Immature natural killer cell (primary cell): ENCODE data around the gene SPTBN1. TPM values are rescaled to one million over a fixed set of nuclear protein-coding genes. Genes with fewer than 3 reads are reported as not detected.
A peak's percentile ranks its signal among the peaks of the same experiment; 100 is the strongest.

ENCODE experiments used
- DNase-seq, 3 donors: peaks; one replicate each; pipeline ENCODE4 v3.0.0; 2022; ENCODE audit warnings: mixed read lengths in 1 of 3
- H3K27ac Mint-ChIP-seq, 6 donors: one replicate each; pipeline ENCODE4 v1.8.0; 2020; ENCODE audit warnings: mixed read lengths in 6 of 6, mild to moderate bottlenecking in 5 of 6, inconsistent platforms in 4 of 6, moderate library complexity in 3 of 6
- H3K27me3 Mint-ChIP-seq, 3 donors: one replicate each; pipeline ENCODE4 v1.8.0; 2020 to 2021; ENCODE audit warnings: low read depth in 3 of 3, mild to moderate bottlenecking in 3 of 3, mixed read lengths in 3 of 3, moderate library complexity in 3 of 3, inconsistent platforms in 1 of 3
- H3K36me3 Mint-ChIP-seq, 3 donors: one replicate each; pipeline ENCODE4 v1.8.0; 2020; ENCODE audit warnings: mixed read lengths in 3 of 3, inconsistent platforms in 2 of 3, mild to moderate bottlenecking in 2 of 3
- H3K4me1 Mint-ChIP-seq, 2 donors: one replicate each; pipeline ENCODE4 v1.8.0; 2020; ENCODE audit warnings: inconsistent platforms in 2 of 2, mild to moderate bottlenecking in 2 of 2, mixed read lengths in 2 of 2, moderate library complexity in 1 of 2
- H3K4me3 Mint-ChIP-seq, 5 donors: one replicate each; pipeline ENCODE4 v1.8.0; 2020; ENCODE audit warnings: mild to moderate bottlenecking in 5 of 5, mixed read lengths in 5 of 5, inconsistent platforms in 3 of 5, moderate library complexity in 3 of 5
- H3K9me3 Mint-ChIP-seq, 6 donors: one replicate each; pipeline ENCODE4 v1.8.0; 2020; ENCODE audit warnings: mild to moderate bottlenecking in 6 of 6, mixed read lengths in 6 of 6, inconsistent platforms in 4 of 6, moderate library complexity in 3 of 6
- polyA plus RNA-seq, 3 donors: library from polyadenylated mRNA; unstranded; fragments of 300-500 nt; fragmentation: Illumina TruSeq; gene quantifications; one replicate each; pipeline ENCODE4 v1.2.3, GENCODE V29; 2021

Gene SPTBN1
- polyA plus RNA-seq, 3 donors from 2014 or later: 0.41 to 57.5 (median 7.7) TPM

DNA sequence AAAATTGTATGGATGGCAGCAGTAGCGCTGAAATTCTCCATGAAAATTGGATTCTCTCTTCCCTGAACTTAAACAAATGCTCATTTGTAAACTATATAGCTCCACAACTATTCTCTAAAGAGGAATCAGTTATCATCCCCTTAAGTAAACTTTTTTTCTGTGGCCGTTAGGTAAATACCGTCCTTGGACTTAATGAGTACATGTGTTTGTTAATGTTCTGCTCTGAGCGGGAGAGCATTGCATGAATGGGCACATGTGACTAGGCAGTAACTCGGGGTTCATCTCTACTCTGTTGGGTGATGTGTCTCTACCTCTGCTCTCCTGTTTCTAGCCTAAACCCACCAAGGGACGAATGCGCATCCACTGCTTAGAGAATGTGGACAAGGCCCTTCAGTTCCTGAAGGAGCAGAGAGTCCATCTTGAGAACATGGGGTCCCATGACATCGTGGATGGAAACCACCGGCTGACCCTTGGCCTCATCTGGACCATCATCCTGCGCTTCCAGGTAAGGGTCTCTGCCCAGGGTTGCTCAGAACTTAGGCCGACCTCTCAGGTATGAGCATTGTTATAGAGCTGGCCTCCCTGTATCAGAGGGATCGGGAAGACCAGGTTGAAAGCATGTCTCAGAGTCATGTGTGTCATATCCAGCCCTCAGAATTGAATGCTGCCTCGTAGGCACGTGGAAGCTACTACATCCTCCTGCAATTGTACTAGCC, 155.9 kb downstream of the SPTBN1 start:
- DNase-seq: no peak
- Mint-ChIP-seq H3K4me1 (peaks cover 18 to 63% of the 10 kb centered on the region in 2 donors), H3K9me3 (no peaks in the 10 kb centered on the region), H3K27me3 (peaks cover 0 to 1% (median 0%) of the 10 kb centered on the region in 3 donors), H3K36me3 (peaks cover 3 to 20% (median 15%) of the 10 kb centered on the region in 3 donors), H3K27ac (peak overlapping the region in 1 of 6 donors; percentile 23), H3K4me3 (no peak overlapping the region)

DNA sequence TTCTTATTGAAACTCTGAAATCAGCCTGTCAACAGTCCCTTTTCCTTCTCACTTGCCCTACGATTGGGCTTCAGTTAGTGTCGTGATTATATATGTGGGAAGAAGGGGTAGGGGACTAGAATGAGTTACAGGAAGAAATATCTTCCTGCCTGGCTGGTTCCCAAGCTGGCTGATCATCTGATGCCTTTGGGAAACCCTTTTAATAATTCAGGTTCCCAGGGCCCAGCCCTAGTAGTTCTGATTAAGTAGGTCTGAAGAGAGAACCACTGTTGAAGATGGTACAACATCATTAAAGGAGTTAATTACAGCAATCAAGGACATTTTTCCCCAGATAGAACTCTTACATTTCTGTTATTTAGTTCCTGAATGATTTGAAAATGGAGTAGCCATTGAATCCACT, 157.3 kb downstream of the SPTBN1 start:
- H3K4me1 Mint-ChIP-seq: peaks cover 12 to 54% of the 10 kb centered on the region in 2 donors
- peaks cover 0 to 1% (median 0%) of the 10 kb centered on the region in 3 donors for H3K27me3 Mint-ChIP-seq
- peak overlapping the region in 1 of 6 donors; percentile 30 for H3K27ac Mint-ChIP-seq
- no peaks in the 10 kb centered on the region for H3K9me3 Mint-ChIP-seq
- no peak overlapping the region for H3K4me3 Mint-ChIP-seq
- H3K36me3 Mint-ChIP-seq: peaks cover 6 to 28% (median 22%) of the 10 kb centered on the region in 3 donors
- no peak for DNase-seq

DNA sequence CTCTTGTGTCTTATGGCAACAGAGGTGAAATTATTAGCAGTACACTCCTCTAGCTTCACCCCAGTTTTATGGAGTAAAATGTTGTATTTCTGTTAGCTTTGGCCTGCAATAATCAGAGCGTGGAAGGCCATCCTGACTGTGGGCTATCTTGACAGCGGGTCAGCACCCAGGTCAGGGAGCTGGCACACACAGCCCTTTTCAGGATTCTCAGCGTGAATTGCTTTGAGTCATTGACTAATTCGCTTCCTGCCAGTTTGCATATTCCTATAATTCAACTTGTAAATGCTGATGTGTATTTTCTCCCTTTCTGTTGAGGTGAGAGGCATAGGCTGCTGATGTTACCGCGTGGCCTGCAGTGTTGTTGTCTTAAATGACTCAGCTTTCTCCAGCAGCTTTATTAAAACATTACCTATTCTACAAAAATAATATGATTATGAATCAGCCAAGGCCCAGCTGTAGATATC, 157.7 kb downstream of the SPTBN1 start:
- H3K9me3 Mint-ChIP-seq: no peaks in the 10 kb centered on the region
- H3K27ac Mint-ChIP-seq: peak overlapping the region in 1 of 6 donors; percentile 45
- peaks cover 14 to 54% of the 10 kb centered on the region in 2 donors for H3K4me1 Mint-ChIP-seq
- H3K4me3 Mint-ChIP-seq: no peak overlapping the region
- H3K36me3 Mint-ChIP-seq: peaks cover 6 to 32% (median 25%) of the 10 kb centered on the region in 3 donors
- peaks cover 0 to 1% (median 0%) of the 10 kb centered on the region in 3 donors for H3K27me3 Mint-ChIP-seq
- no peak for DNase-seq

GRCh38 chr2:54614819-54615218, 158.7 kb downstream of the SPTBN1 start:
- DNase-seq: no peak
- no peaks in the 10 kb centered on the region for H3K27me3 Mint-ChIP-seq
- H3K9me3 Mint-ChIP-seq: no peaks in the 10 kb centered on the region
- H3K4me3 Mint-ChIP-seq: no peak overlapping the region
- H3K27ac Mint-ChIP-seq: no peak overlapping the region
- peaks cover 6 to 36% (median 26%) of the 10 kb centered on the region in 3 donors for H3K36me3 Mint-ChIP-seq
- H3K4me1 Mint-ChIP-seq: peaks cover 8 to 51% of the 10 kb centered on the region in 2 donors

DNA sequence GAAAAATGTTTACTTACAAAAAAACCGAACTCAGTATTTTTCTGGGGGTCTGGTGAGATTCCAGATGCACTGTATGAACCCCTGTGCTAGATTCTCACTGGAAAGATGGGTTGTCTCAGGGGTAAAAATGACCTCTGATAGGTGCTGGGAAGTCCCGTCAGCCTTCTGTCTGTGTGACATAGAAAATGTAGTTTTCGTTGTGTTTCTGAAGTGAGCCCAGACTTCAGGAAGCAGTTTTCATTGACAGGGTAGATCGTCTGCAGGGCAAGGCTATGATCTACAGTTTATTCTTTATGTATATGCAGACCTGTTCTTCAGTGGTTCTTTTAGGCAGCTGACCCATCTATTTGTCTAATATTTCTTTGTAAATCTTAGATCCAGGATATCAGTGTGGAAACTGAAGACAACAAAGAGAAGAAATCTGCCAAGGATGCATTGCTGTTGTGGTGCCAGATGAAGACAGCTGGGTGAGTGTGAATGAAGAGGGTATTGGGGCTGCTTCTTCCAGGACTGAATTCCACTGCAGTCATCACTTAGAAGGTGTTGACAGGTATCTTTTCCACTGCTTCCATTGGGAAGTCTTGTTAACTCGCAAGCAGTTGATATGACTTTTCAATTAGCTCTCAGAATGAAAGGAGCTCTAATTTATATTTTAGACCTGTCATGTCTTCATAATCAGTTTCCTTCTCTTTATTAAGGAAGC, 159.9 kb downstream of the SPTBN1 start:
- peaks cover 7 to 40% of the 10 kb centered on the region in 2 donors for H3K4me1 Mint-ChIP-seq
- H3K27me3 Mint-ChIP-seq: no peaks in the 10 kb centered on the region
- DNase-seq: no peak
- no peaks in the 10 kb centered on the region for H3K9me3 Mint-ChIP-seq
- H3K36me3 Mint-ChIP-seq: peaks cover 10 to 36% (median 34%) of the 10 kb centered on the region in 3 donors
- H3K4me3 Mint-ChIP-seq: no peak overlapping the region
- peak overlapping the region in 3 of 6 donors; percentile 12 to 59 (median 50) for H3K27ac Mint-ChIP-seq

DNA sequence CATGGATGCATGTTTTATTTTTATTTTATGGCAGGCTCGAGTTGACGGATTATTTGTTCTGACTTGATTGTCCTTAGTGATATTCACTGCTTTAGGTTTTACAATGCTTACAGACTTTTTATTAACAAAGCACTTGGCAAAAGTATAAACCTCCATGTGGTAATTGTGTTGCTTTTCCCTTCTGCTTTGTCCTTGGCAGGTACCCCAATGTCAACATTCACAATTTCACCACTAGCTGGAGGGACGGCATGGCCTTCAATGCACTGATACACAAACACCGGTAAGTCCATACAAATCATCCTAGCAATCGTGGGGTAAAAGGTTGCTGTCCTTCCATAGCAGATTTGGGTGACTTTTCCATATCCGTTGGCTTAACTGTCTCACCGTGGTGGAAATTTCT, 161.3 kb downstream of the SPTBN1 start:
- Mint-ChIP-seq H3K4me3 (no peak overlapping the region), H3K27ac (peak overlapping the region in 1 of 6 donors; percentile 83), H3K27me3 (no peaks in the 10 kb centered on the region), H3K4me1 (peaks cover 6 to 32% of the 10 kb centered on the region in 2 donors), H3K9me3 (no peaks in the 10 kb centered on the region), H3K36me3 (peaks cover 13 to 45% (median 37%) of the 10 kb centered on the region in 3 donors)
- no peak for DNase-seq

DNA sequence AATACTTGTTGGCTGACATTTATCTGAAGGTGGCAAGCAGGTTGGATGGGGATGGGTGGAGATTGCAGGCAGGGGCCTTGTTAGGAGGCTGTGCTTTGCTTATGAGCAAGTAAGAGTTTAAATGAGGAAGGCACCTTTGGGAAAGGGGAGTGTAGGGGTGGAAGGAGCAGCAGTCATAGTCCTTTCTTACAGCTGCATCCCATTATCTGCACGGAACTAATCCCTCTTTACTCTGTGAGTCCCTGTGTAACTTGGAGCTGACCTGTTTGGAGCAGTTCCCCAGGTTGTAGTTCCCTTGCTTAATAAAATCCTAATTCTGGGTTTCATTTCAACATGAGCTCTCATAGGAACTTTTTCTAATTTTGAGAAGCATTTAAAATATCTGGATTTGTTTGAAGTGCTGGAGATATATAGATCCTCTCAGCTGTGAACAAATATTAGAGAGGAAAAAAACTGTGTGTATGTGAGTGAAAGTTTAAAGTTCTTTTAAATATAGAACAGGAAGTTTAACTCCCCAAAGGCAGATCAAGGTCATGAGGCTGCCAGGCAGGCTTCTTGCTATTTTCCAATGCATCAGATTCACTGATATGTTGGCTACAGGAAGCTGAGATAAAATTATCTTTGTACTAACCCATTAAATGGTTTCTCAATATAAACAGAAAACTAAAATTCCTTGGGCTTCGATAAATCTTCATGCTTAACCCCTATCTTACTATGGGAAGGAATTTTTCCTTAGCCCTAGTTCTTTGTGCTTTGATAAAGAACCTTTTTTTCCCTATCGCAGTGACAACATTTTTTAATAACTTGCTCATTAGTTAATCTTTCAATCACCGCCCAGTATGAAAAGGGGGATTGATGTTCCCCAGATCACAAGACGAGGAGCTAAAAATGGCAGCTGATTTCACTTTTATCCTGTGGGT, 162.8 kb downstream of the SPTBN1 start:
- Mint-ChIP-seq H3K4me3 (no peak overlapping the region), H3K4me1 (peaks cover 6 to 21% of the 10 kb centered on the region in 2 donors), H3K9me3 (no peaks in the 10 kb centered on the region), H3K27ac (peak overlapping the region in 3 of 6 donors; percentile 0 to 28 (median 7)), H3K36me3 (peaks cover 15 to 54% (median 46%) of the 10 kb centered on the region in 3 donors), H3K27me3 (no peaks in the 10 kb centered on the region)
- DNase-seq: no peak

DNA sequence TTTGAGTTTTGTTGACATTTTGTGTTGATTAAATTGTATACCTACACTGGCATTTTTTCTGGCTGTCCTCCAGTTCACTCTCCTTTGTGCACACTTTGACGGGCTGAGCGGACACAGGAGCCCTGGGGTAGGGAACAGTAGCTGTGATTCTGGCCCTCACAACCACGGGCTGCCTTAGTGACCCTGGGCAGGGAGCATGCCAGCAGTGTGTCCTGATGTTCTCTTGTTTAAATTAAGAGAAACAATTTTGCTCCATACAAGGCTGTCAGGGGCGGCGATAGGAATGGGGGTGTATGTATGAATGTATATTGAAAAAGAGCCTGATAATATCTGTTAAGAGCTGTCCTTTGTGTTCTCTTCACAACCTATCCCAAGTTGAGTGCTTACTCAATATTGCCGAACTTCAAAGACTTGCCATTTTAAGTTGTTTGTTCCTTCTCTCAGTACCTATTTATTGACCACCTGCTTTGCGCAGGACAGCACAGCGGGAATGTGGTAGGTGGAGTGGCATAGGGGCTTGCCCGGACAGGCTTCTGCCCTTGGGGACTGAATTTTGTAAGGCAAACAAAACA, 163.6 kb downstream of the SPTBN1 start:
- peaks cover 15 to 60% (median 50%) of the 10 kb centered on the region in 3 donors for H3K36me3 Mint-ChIP-seq
- no peaks in the 10 kb centered on the region for H3K9me3 Mint-ChIP-seq
- no peak overlapping the region for H3K4me3 Mint-ChIP-seq
- H3K4me1 Mint-ChIP-seq: peaks cover 6 to 17% of the 10 kb centered on the region in 2 donors
- H3K27ac Mint-ChIP-seq: peak overlapping the region in 2 of 6 donors; percentile 6 to 7
- H3K27me3 Mint-ChIP-seq: no peaks in the 10 kb centered on the region
- no peak for DNase-seq

DNA sequence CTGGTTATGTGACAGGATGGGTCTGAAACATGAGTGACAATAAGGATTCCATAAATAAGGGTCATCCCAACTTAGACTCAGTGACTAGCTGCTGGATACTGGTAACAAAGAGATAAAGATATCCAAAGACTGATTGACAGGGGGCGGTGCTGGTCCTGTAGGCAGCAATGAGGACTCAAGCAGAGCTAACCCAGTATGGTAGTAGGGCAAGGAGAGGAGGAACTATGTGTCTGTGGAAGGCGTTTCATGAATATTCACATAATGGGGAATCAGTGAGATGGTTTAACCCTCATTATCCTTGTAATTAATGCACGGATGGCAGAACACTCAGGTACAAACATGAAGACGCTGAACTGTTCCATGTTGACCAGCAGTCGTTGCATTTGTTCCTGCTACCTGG, 164.8 kb downstream of the SPTBN1 start:
- Mint-ChIP-seq H3K27me3 (peaks cover 0 to 2% (median 0%) of the 10 kb centered on the region in 3 donors), H3K4me3 (no peak overlapping the region), H3K36me3 (peaks cover 18 to 61% (median 48%) of the 10 kb centered on the region in 3 donors), H3K4me1 (peaks cover 6 to 17% of the 10 kb centered on the region in 2 donors), H3K27ac (peak overlapping the region in 2 of 6 donors; percentile 17 to 37), H3K9me3 (no peaks in the 10 kb centered on the region)
- DNase-seq: no peak

DNA sequence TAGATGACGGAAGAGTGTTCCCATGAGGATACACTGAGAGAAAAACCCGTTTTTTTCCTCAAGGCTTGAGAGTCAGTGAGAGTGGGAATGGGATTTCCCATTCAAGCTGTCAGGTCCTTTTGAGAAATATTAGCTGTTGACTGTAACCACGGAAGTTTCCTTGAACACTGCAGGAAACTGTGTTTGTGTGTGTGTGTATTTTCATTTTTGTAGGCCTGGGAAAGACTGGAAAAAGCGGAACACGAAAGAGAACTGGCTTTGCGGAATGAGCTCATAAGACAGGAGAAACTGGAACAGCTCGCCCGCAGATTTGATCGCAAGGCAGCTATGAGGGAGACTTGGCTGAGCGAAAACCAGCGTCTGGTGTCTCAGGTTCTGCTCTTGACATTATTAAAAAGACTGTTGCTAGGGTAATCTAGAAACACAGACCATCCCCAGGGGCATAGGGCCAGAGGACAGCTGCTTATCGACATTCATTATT, 168.5 kb downstream of the SPTBN1 start:
- no peak overlapping the region for H3K27ac Mint-ChIP-seq
- H3K4me3 Mint-ChIP-seq: no peak overlapping the region
- H3K27me3 Mint-ChIP-seq: peaks cover 0 to 3% (median 2%) of the 10 kb centered on the region in 3 donors
- no peak for DNase-seq
- no peaks in the 10 kb centered on the region for H3K9me3 Mint-ChIP-seq
- H3K36me3 Mint-ChIP-seq: peaks cover 30 to 62% (median 38%) of the 10 kb centered on the region in 3 donors
- peaks cover 0 to 4% of the 10 kb centered on the region in 2 donors for H3K4me1 Mint-ChIP-seq

DNA sequence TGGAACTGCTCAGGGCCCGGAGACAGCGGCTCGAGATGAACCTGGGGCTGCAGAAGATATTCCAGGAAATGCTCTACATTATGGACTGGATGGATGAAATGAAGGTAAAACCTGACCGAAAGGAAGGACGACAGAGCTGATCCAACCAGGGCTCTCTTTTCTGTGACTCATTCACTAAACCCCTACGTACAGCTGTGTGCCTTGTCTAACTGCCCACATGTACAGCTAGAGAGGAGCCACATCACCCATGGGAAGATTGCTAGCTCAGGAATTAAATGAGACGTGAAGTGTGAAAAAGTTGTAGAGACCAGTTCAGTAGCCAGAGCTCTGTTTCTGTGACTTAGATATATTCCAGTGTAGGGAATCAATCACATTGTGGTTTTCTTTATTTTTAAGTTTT, 170.0 kb downstream of the SPTBN1 start:
- H3K9me3 Mint-ChIP-seq: no peaks in the 10 kb centered on the region
- H3K27me3 Mint-ChIP-seq: peaks cover 0 to 3% (median 2%) of the 10 kb centered on the region in 3 donors
- no peak for DNase-seq
- peaks cover 0 to 4% of the 10 kb centered on the region in 2 donors for H3K4me1 Mint-ChIP-seq
- no peak overlapping the region for H3K4me3 Mint-ChIP-seq
- H3K36me3 Mint-ChIP-seq: peaks cover 37 to 73% (median 39%) of the 10 kb centered on the region in 3 donors
- peak overlapping the region in 2 of 6 donors; percentile 51 to 62 for H3K27ac Mint-ChIP-seq

DNA sequence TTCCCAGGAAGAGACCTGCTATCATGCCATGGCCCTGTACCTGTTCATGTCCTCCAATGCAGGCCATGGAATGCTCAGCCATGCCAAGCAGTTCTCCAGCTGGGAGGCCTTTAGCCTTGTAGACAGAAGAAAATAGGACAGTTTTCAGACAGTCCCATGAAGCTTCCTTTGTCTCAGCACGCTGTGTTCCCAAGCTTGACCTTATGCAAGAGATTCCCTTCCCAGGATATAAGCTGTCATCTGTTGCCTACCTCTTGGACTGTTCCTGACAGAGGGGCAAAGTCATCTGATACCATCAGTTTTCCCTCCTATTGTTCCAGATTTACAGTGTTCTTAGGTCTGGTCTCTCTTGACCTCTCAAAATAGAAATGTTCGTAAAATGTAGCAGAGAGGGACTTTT, 170.8 kb downstream of the SPTBN1 start:
- Mint-ChIP-seq H3K27ac (peak overlapping the region in 1 of 6 donors; percentile 7), H3K36me3 (peaks cover 38 to 74% (median 39%) of the 10 kb centered on the region in 3 donors), H3K9me3 (no peaks in the 10 kb centered on the region), H3K4me3 (no peak overlapping the region), H3K27me3 (peaks cover 0 to 3% (median 2%) of the 10 kb centered on the region in 3 donors), H3K4me1 (peaks cover 0 to 4% of the 10 kb centered on the region in 2 donors)
- no peak for DNase-seq

DNA sequence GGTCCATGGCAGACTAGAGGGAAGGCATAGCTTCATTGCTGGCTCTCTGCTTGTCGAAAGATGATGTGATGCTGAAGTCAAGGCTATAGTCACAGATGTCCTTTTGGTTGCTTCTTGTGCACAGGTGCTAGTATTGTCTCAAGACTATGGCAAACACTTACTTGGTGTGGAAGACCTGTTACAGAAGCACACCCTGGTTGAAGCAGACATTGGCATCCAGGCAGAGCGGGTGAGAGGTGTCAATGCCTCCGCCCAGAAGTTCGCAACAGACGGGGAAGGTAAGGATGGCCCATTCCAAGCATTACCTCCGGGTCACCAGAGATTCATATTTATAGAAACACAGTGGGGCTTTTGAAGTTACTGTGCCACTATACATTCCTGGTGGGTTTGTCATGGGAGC, 171.8 kb downstream of the SPTBN1 start:
- peaks cover 37 to 75% (median 40%) of the 10 kb centered on the region in 3 donors for H3K36me3 Mint-ChIP-seq

More for the DNA sequence above, 171.8 kb downstream of the SPTBN1 start:
- H3K4me3 Mint-ChIP-seq: no peak overlapping the region
- H3K27me3 Mint-ChIP-seq: peaks cover 0 to 3% (median 2%) of the 10 kb centered on the region in 3 donors
- peaks cover 0 to 2% of the 10 kb centered on the region in 2 donors for H3K4me1 Mint-ChIP-seq
- peak overlapping the region in 2 of 6 donors; percentile 48 to 56 for H3K27ac Mint-ChIP-seq
- no peaks in the 10 kb centered on the region for H3K9me3 Mint-ChIP-seq
- no peak for DNase-seq
